Activated CD4-positive, alpha-beta T cell treated with anti-CD3 and anti-CD28 coated beads for 36 hours (primary cell): ENCODE results near the gene GFOD2. TPM values are rescaled to one million over a fixed set of nuclear protein-coding genes. Genes with fewer than 3 reads are reported as not detected.
A peak's percentile ranks its signal among the peaks of the same experiment; 100 is the strongest.

Experiments
- ATAC-seq: fragments of 200-7000 bp; cut with Tn5 transposase; one replicate; pipeline ENCODE4 v1.10.0; 2021; ENCODE audit warnings: mild to moderate bottlenecking, moderate library complexity
- CTCF ChIA-PET: fragments of 350-600 bp; sonication (Branson Sonifier 250); formaldehyde crosslinking; loops from one replicate; lab custom pipeline; 2021; ENCODE audit warnings: antibody characterized with exemption; lab: Charles Lee
- POLR2A ChIA-PET: fragments of 350-600 bp; sonication (Branson Sonifier 250); formaldehyde crosslinking; loops from one replicate; lab custom pipeline; 2021; ENCODE audit warnings: antibody characterized with exemption, inconsistent platforms; lab: Charles Lee
- DNase-seq: peaks from one replicate; pipeline ENCODE4 v3.0.0-alpha.2; 2020
- H3K27ac Mint-ChIP-seq: one replicate; pipeline ENCODE4 v1.8.0; 2021; ENCODE audit warnings: mixed read lengths
- H3K27me3 Mint-ChIP-seq: one replicate; pipeline ENCODE4 v1.8.0; 2021; ENCODE audit warnings: mixed read lengths
- H3K36me3 Mint-ChIP-seq: one replicate; pipeline ENCODE4 v1.8.0; 2021; ENCODE audit warnings: low read depth, mixed read lengths
- H3K4me1 Mint-ChIP-seq: one replicate; pipeline ENCODE4 v1.8.0; 2021; ENCODE audit warnings: mixed read lengths
- H3K4me3 Mint-ChIP-seq: one replicate; pipeline ENCODE4 v1.8.0; 2021; ENCODE audit warnings: mild to moderate bottlenecking, moderate library complexity, mixed read lengths
- H3K9me3 Mint-ChIP-seq: one replicate; pipeline ENCODE4 v1.8.0; 2021; ENCODE audit warnings: low read depth, mixed read lengths
- intact Hi-C, 2 experiments: fragments of 100-400 bp; cut with DNase I in 1 of 2; cut with micrococcal nuclease in 1 of 2; formaldehyde crosslinking; loops; one replicate each; pipeline versions ENCODE4 v1.14.2 to v1.15.1; 2022 to 2024; cut with DNase I, micrococcal nuclease
- total RNA-seq, 2 experiments: library from RNA; stranded (reverse); gene quantifications; one replicate each; pipeline ENCODE4 v1.2.3, GENCODE V29; 2021

The GFOD2 gene
- total RNA-seq, 2 experiments from 2014 or later, result 8.7 to 11.5 TPM

DNA sequence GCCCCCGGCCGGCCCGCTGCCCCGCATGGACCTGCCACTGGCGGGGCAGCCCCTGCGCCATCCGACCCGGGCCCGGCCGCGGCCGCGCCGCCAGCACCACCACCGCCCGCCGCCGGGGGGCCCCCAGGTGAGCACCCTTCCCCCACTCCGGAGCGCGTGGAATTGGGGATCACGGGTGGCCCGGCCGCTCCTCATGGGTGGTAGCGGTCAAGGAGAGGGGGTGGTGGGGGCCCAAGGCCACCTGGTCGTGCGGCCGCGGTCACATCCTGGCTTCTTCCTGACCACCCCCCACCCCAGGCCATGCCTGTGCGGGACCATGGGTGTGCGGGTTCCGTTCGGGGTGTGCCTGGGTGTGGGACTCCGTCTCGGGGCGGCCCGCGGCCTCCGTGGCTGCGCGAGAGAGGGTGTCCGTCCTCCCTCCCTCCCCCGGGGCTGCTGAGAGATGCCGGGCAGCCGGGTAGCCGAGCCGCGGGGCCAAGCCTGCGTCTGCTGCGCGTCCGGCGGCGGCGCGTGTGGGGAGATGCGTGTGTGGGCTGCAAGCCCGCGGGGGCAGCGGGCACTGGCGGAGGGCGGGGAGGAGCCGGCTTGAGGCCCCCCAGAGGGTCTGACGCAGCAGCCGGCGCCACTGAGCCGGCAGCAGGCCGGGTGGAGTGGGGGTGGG, 65.9 kb downstream of the GFOD2 start:
- no peak for DNase-seq
- Mint-ChIP-seq H3K4me3 (no peak overlapping the region), H3K36me3 (peaks cover 44% of the 10 kb centered on the region), H3K4me1 (peaks cover 5% of the 10 kb centered on the region), H3K27ac (no peak overlapping the region), H3K9me3 (no peaks in the 10 kb centered on the region), H3K27me3 (no peaks in the 10 kb centered on the region)
- ChIA-PET POLR2A (no interaction called here), CTCF (no interaction called here)
- ATAC-seq, result no peak
- intact Hi-C loops, result no loop called here

DNA sequence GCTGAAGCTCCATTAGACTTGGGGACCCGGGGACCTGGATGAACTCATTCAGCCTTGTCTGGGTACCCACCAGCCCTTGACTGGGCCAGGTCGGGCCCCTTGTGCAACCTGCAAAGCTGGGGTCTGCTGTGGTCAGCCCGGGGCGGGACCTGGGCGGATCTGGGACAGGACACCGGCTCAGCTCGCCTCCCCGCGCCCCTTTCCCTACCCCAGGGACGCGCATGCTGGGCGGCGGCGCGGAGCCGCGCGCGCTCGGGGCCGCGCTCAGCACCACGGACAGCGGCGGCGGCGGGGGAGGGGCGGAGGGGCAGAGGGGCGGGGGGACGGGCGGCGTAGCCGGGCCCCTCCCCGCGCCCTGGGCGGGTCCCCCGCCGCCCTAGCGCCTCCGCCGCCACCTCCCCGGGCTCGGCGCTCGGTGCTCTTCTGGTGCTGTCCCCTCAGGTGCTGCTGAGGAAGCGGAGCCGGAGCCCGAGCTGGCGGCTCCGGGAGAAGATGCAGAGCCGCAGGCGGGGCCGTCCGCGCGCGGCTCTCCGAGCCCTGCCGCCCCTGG, 66.5 kb downstream of the GFOD2 start:
- Mint-ChIP-seq H3K27me3 (no peaks in the 10 kb centered on the region), H3K36me3 (peaks cover 41% of the 10 kb centered on the region), H3K9me3 (no peaks in the 10 kb centered on the region), H3K27ac (no peak overlapping the region), H3K4me1 (peaks cover 2% of the 10 kb centered on the region), H3K4me3 (no peak overlapping the region)
- intact Hi-C loops, result no loop called here
- ChIA-PET POLR2A (no interaction called here), CTCF (interaction anchor here (0.8 to 2.6 kb wide), 4 partner anchors 10 to 106 kb away, joined by 3 to 12 read pairs (median 3); no protein-coding TSS in a partner anchor)
- DNase-seq (no peak), ATAC-seq (no peak)

- no peak for DNase-seq
- peaks cover 46% of the 10 kb centered on the region for H3K36me3 Mint-ChIP-seq
- peaks cover 2% of the 10 kb centered on the region for H3K4me1 Mint-ChIP-seq
- CTCF ChIA-PET, result interaction anchor here (0.8 to 2.6 kb wide), 6 partner anchors 11 to 131 kb away, joined by 3 to 12 read pairs (median 3); no protein-coding TSS in a partner anchor
- H3K4me3 Mint-ChIP-seq, result no peak overlapping the region
- no peak overlapping the region for H3K27ac Mint-ChIP-seq
- intact Hi-C loops, result no loop called here
- no peak for ATAC-seq
- POLR2A ChIA-PET, result interaction anchor here (1.8 kb wide), 1 partner anchor 8 kb away, joined by 6 read pairs; the partner anchor contains the start of genes ACD and PARD6A
- no peaks in the 10 kb centered on the region for H3K9me3 Mint-ChIP-seq
- H3K27me3 Mint-ChIP-seq, result no peaks in the 10 kb centered on the region
These were observed 67.3 kb downstream of the GFOD2 start for GRCh38 chr16:67651847-67652246.

- POLR2A ChIA-PET, result interaction anchor here (1.8 kb wide), 1 partner anchor 9 kb away, joined by 6 read pairs; the partner anchor contains the start of genes ACD and PARD6A
- Mint-ChIP-seq H3K27ac (no peak overlapping the region), H3K9me3 (no peaks in the 10 kb centered on the region), H3K27me3 (no peaks in the 10 kb centered on the region), H3K36me3 (peaks cover 47% of the 10 kb centered on the region), H3K4me1 (peaks cover 8% of the 10 kb centered on the region), H3K4me3 (no peak overlapping the region)
- ATAC-seq (no peak), DNase-seq (no peak)
- CTCF ChIA-PET, result interaction anchor here (1.0 to 2.6 kb wide), 4 partner anchors 11 to 130 kb away, joined by 3 to 12 read pairs (median 5); no protein-coding TSS in a partner anchor
- intact Hi-C loops, result no loop called here
These were observed 68.1 kb downstream of the GFOD2 start for GRCh38 chr16:67651039-67651438.

GRCh38 chr16:67650023-67650422, 69.1 kb downstream of the GFOD2 start:
- no peak overlapping the region for H3K27ac Mint-ChIP-seq
- peaks cover 10% of the 10 kb centered on the region for H3K4me1 Mint-ChIP-seq
- ChIA-PET CTCF (interaction anchor here (2.1 kb wide), 1 partner anchor 88 kb away, joined by 7 read pairs; the partner anchor contains the start of gene CTCF), POLR2A (interaction anchor here (1.8 kb wide), 1 partner anchor 10 kb away, joined by 6 read pairs; the partner anchor contains the start of genes ACD and PARD6A)
- no peaks in the 10 kb centered on the region for H3K9me3 Mint-ChIP-seq
- H3K36me3 Mint-ChIP-seq, result peaks cover 42% of the 10 kb centered on the region
- no peak for ATAC-seq
- DNase-seq, result no peak
- intact Hi-C loops, result no loop called here
- no peak overlapping the region for H3K4me3 Mint-ChIP-seq
- H3K27me3 Mint-ChIP-seq, result no peaks in the 10 kb centered on the region

DNA sequence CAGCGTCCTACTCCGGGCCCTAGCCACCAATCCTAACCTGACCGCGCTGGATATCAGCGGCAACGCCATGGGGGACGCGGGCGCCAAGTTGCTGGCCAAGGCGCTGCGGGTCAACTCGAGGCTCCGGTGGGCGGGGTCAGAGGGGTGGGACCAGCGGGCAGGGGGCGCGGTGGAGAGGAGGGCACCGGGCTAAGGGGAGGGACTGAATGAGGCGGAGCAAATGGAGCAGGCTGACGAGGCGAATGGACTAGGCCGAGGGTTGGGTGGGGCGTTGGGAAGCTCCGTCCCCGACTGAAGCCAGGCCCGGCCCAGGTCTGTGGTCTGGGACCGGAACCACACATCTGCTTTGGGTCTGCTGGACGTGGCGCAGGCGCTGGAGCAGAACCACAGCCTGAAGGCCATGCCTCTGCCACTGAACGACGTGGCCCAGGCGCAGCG, 69.6 kb downstream of the GFOD2 start:
- Mint-ChIP-seq H3K4me3 (no peak overlapping the region), H3K9me3 (no peaks in the 10 kb centered on the region), H3K27me3 (no peaks in the 10 kb centered on the region), H3K27ac (no peak overlapping the region), H3K36me3 (peaks cover 38% of the 10 kb centered on the region), H3K4me1 (peaks cover 11% of the 10 kb centered on the region)
- POLR2A ChIA-PET, result no interaction called here
- intact Hi-C loops, result no loop called here
- no peak for ATAC-seq
- no peak for DNase-seq
- CTCF ChIA-PET, result interaction anchor here (2.1 kb wide), 1 partner anchor 88 kb away, joined by 7 read pairs; the partner anchor contains the start of gene CTCF

DNA sequence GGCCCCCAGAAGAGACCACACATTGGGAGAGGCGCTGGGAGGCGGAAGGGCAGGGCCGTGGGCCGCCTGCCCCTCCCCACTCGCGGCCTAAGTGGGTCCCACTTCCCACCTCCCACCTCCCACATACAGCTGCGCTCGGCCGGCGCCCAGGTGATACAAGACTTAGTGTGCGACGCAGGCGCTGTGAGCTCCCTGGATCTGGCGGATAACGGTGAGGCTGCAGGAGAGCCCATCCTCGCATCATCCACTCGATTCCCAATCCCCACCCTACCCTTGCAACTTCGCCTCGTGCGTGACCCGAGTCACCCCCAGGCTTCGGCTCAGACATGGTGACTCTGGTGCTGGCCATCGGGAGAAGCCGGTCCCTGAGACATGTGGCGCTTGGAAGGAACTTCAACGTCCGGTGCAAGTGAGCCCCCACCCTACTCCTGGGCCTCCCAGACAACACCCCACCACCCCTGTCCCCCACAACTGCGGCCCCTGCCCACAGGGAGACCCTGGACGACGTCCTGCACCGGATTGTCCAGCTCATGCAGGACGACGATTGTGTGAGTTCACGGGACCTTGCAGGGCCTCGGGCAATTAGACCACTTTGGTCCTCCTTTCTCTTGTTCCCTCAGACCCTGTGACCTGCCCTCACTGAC, 70.2 kb downstream of the GFOD2 start:
- ATAC-seq (no peak), DNase-seq (no peak)
- no peak overlapping the region for H3K4me3 Mint-ChIP-seq
- ChIA-PET POLR2A (no interaction called here), CTCF (interaction anchor here (2.1 kb wide), 1 partner anchor 87 kb away, joined by 7 read pairs; the partner anchor contains the start of gene CTCF)
- H3K27ac Mint-ChIP-seq, result no peak overlapping the region
- H3K27me3 Mint-ChIP-seq, result no peaks in the 10 kb centered on the region
- intact Hi-C loops, result no loop called here
- no peaks in the 10 kb centered on the region for H3K9me3 Mint-ChIP-seq
- H3K36me3 Mint-ChIP-seq, result peaks cover 38% of the 10 kb centered on the region
- H3K4me1 Mint-ChIP-seq, result peaks cover 14% of the 10 kb centered on the region

DNA sequence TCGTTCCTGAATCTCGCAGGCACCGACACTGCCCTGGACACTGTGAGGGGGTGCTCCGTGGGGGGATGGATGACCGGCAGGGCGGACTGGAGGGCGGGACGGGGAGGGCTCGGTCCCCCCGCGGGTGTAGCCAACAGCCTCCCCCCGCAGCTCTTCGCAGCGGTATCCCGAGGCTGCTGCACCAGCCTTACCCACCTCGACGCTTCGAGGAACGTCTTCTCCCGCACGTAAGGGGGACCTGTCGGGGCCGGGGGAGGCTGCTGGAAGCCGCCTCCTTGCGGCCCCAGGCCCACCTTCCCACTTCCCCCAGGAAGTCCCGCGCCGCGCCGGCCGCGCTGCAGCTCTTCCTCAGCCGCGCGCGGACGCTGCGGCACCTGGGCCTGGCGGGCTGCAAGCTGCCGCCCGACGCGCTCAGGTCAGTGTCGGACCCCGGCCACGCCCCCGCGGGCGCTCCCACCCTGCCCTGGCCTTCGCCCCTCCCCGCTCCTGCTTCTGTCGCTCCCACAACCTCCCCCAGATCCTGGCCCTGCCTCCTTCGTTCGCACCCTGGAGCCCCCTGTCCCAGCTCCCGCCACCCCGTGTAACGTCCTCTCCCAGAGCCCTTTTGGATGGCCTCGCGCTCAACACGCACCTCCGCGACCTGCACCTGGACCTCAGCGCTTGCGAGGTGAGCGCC, 70.9 kb downstream of the GFOD2 start:
- H3K27ac Mint-ChIP-seq, result no peak overlapping the region
- H3K4me1 Mint-ChIP-seq, result peaks cover 14% of the 10 kb centered on the region
- H3K9me3 Mint-ChIP-seq, result no peaks in the 10 kb centered on the region
- intact Hi-C loops, result no loop called here
- peaks cover 36% of the 10 kb centered on the region for H3K36me3 Mint-ChIP-seq
- no peak for DNase-seq
- no peaks in the 10 kb centered on the region for H3K27me3 Mint-ChIP-seq
- POLR2A ChIA-PET, result no interaction called here
- no peak overlapping the region for H3K4me3 Mint-ChIP-seq
- CTCF ChIA-PET, result interaction anchor here (1.2 to 6.8 kb wide), 2 partner anchors 12 to 127 kb away, joined by 3 to 77 read pairs; partner anchors contain the start of genes ACD and PARD6A
- ATAC-seq, result no peak

DNA sequence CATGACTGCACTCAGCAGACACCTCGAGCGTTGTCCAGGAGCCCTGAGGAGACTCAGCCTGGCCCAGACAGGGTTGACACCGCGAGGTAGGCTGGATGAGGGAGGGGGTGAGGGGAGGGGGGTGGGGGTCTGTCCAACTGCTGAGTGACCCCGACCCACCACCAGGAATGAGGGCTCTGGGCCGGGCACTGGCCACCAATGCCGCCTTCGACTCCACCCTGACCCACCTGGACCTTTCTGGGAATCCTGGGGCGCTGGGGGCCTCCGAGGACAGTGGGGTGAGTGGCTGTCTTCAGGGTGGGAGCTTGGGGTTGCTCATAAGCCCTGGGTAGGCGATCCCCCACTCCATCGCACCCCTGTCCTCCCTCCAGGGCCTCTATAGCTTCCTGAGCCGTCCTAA, 71.4 kb downstream of the GFOD2 start:
- intact Hi-C loops, result no loop called here
- POLR2A ChIA-PET, result interaction anchor here (0.8 kb wide), 1 partner anchor 12 kb away, joined by 4 read pairs; the partner anchor contains the start of gene ACD

GRCh38 chr16:67647111-67647651, 71.9 kb downstream of the GFOD2 start:
- Mint-ChIP-seq H3K27me3 (no peaks in the 10 kb centered on the region), H3K9me3 (no peaks in the 10 kb centered on the region), H3K4me3 (no peak overlapping the region), H3K27ac (peak overlapping the region; percentile 25), H3K4me1 (peaks cover 14% of the 10 kb centered on the region), H3K36me3 (peaks cover 34% of the 10 kb centered on the region)
- DNase-seq, result no peak
- no peak for ATAC-seq
- intact Hi-C loops, result no loop called here
- ChIA-PET POLR2A (interaction anchor here (0.8 kb wide), 1 partner anchor 13 kb away, joined by 4 read pairs; the partner anchor contains the start of gene ACD), CTCF (interaction anchor here (0.6 to 6.8 kb wide), 5 partner anchors 13 to 154 kb away, joined by 3 to 86 read pairs (median 3); partner anchors contain the start of genes ACD and PARD6A)

More for the DNA sequence above, 71.4 kb downstream of the GFOD2 start:
- peaks cover 36% of the 10 kb centered on the region for H3K36me3 Mint-ChIP-seq
- CTCF ChIA-PET, result interaction anchor here (1.2 to 6.8 kb wide), 2 partner anchors 13 to 127 kb away, joined by 3 to 77 read pairs; partner anchors contain the start of genes ACD and PARD6A
- H3K4me3 Mint-ChIP-seq, result no peak overlapping the region
- ATAC-seq (no peak), DNase-seq (no peak)
- no peaks in the 10 kb centered on the region for H3K27me3 Mint-ChIP-seq
- no peaks in the 10 kb centered on the region for H3K9me3 Mint-ChIP-seq
- peaks cover 14% of the 10 kb centered on the region for H3K4me1 Mint-ChIP-seq
- no peak overlapping the region for H3K27ac Mint-ChIP-seq
